Right atrium auricular region (tissue), 2 donors: ENCODE results near the gene SLC39A11. TPM values are rescaled to one million over a fixed set of nuclear protein-coding genes. Genes with fewer than 3 reads are reported as not detected.

ENCODE experiments used
- DNase-seq: peaks from one replicate; pipeline ENCODE4 v3.0.0-alpha.2; 2019; ENCODE audit warnings: low spot score
- H3K27ac ChIP-seq, 2 donors: fragments of 200-600 bp; sonication (generic); 1 replicate in 1 of 2; 2 replicates in 1 of 2; pipeline ENCODE4 v1.5.1; 2016 to 2019
- H3K27me3 ChIP-seq, 2 donors: fragments of 200-600 bp; sonication (generic); one replicate each; pipeline versions ENCODE4 v1.5.1 to v1.6.0; 2017 to 2019
- H3K36me3 ChIP-seq: fragments of 200-600 bp; sonication (generic); one replicate; pipeline ENCODE4 v1.5.1; 2016
- H3K4me1 ChIP-seq, 2 donors: fragments of 200-600 bp; sonication (generic); one replicate each; pipeline versions ENCODE4 v1.5.1 to v1.6.0; 2017 to 2019
- H3K4me3 ChIP-seq, 2 donors: fragments of 200-600 bp; sonication (generic); 1 replicate in 1 of 2; 2 replicates in 1 of 2; pipeline ENCODE4 v1.5.1; 2017 to 2019; ENCODE audit warnings: mild to moderate bottlenecking in 1 of 2, moderate library complexity in 1 of 2
- H3K9me3 ChIP-seq, 2 donors: fragments of 200-600 bp; sonication (generic); one replicate each; pipeline ENCODE4 v1.5.1; 2019
- CTCF ChIP-seq, 2 donors: fragments of 200-600 bp; sonication (generic); IDR thresholded peaks; one replicate each; pipeline ENCODE4 v1.5.1; 2019; ENCODE audit warnings: antibody characterized with exemption in 2 of 2
- total RNA-seq, 2 donors: library from RNA; depleted of rRNA; stranded (reverse); fragments of >200 nt; gene quantifications; one replicate each; pipeline ENCODE4 v1.1.0, GENCODE V29; 2016

SLC39A11 gene
- total RNA-seq, 2 donors from 2014 or later, result 7.4 to 15.5 TPM

DNA sequence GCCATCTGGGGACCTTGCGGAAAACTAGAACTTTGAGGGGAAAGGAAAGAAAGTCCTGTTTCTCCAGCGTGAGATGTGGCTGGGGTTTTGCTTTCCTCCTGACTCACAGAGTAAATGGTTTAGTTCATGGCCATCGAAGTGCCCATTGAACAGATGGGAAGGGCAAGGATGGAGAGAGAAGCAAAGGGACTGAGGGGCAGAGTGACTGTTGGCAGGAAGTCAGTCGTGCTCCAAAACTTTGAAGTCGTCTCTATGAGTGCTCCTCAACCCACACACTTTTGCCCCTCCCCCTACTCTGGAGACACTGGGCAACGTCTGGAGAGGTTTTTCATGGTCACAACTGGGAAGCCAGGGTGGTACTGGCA is 476.9 kb downstream of the SLC39A11 start:
- Histone ChIP-seq H3K9me3 (no peaks in the 10 kb centered on the region), H3K27ac (no peak overlapping the region), H3K36me3 (no peaks in the 10 kb centered on the region), H3K4me1 (no peaks in the 10 kb centered on the region), H3K27me3 (no peaks in the 10 kb centered on the region), H3K4me3 (no peak overlapping the region)
- DNase-seq, result no peak
- TF ChIP-seq CTCF (IDR thresholded peaks at IDR 0.05), result no peak

DNA sequence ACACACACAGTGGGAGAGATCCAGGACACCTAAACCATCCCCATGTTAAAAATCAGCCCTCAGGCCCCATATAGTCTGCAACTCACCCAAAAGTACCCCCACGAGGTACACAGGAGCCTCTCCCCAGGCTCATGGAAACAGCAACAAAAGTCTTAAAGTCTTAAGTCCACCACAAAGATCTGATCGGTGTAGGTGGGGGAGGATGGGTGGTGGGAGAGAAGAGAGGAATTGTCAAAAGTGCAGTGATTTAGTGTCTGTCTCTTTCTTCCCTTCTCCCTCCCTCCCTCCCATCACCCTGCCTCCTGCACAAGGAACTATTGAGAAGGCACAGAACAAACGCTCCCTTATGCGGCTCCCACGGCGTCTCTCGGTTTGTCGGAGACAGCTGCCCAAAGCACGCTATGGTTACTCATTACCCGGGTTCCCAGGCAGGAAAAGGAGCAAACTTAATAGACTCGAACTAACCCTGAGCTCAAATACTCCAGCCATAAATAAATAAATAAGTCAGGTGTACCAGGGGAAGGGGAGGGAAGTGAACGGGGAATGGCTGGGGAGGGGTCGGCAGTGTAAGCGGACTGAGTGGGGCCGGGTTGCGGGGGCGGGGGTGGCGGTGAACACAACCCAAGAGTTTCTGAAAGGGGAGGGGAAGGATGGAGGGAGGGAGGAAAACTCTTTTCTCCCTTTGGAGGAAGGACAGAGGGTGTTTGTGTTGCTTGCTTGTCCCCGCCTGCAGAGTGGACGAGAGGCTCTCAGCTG is 477.4 kb downstream of the SLC39A11 start:
- no peak for DNase-seq
- H3K36me3 ChIP-seq, result no peaks in the 10 kb centered on the region
- no peaks in the 10 kb centered on the region for H3K27me3 ChIP-seq
- no peak overlapping the region for H3K27ac ChIP-seq
- no peaks in the 10 kb centered on the region for H3K4me1 ChIP-seq
- no peak for TF ChIP-seq CTCF (IDR thresholded peaks at IDR 0.05)
- H3K9me3 ChIP-seq, result no peaks in the 10 kb centered on the region
- no peak overlapping the region for H3K4me3 ChIP-seq

DNA sequence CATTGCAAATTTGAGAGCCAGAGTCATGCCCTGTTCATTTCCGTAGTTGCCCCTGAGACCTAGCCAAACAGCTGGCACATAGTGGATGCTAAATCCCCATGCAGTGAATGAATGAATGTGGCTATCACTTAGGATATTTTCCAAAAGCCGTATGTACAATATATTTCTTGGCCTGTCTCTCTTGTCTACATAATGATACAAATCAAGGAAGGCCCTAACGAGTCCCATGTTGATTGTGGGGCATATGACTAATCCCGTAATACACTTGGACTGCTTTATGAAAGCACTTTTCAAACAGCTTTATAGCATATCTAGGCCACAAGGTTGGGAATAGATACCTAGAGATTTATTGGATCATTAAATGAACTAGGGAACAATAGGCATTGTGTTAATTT is 478.0 kb downstream of the SLC39A11 start:
- no peak for DNase-seq
- Histone ChIP-seq H3K4me1 (no peaks in the 10 kb centered on the region), H3K27me3 (no peaks in the 10 kb centered on the region), H3K36me3 (no peaks in the 10 kb centered on the region), H3K9me3 (no peaks in the 10 kb centered on the region), H3K4me3 (no peak overlapping the region), H3K27ac (no peak overlapping the region)
- TF ChIP-seq CTCF (IDR thresholded peaks at IDR 0.05), result no peak

DNA sequence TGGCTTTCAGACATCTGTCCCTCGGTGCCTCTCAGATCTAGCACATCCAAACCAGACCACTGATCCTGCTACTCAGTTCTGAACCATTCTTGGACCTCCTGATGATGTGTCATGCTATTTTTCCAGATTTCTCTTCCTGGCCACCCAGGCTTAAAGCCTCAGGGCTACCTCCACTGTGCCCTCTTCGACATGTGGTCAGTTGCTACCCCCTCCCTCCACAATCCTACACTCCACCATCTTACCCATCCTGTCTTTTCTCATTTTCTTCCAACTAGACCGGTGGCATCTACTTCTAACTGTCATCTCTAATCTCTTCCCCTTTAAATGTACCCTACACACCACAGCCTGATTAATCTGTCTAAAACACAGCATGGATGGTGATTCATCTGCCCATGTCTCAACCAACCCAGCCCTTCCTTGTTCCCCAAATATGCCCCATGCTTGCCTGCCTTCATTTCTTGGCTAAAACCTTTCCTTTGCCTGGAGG is 478.6 kb downstream of the SLC39A11 start:
- Histone ChIP-seq H3K4me3 (no peak overlapping the region), H3K36me3 (no peaks in the 10 kb centered on the region), H3K4me1 (no peaks in the 10 kb centered on the region), H3K27ac (no peak overlapping the region), H3K27me3 (no peaks in the 10 kb centered on the region), H3K9me3 (no peaks in the 10 kb centered on the region)
- TF ChIP-seq CTCF (IDR thresholded peaks at IDR 0.05), result no peak
- DNase-seq, result no peak

- no peak for TF ChIP-seq CTCF (IDR thresholded peaks at IDR 0.05)
- H3K4me1 ChIP-seq, result no peaks in the 10 kb centered on the region
- no peak for DNase-seq
- no peak overlapping the region for H3K27ac ChIP-seq
- H3K4me3 ChIP-seq, result no peak overlapping the region
- no peaks in the 10 kb centered on the region for H3K27me3 ChIP-seq
- no peaks in the 10 kb centered on the region for H3K36me3 ChIP-seq
- peaks cover 0 to 3% of the 10 kb centered on the region in 2 donors for H3K9me3 ChIP-seq
Observed at GRCh38 chr17:72613396-72613795, 479.1 kb downstream of the SLC39A11 start.

GRCh38 chr17:72611172-72611571 is 481.3 kb downstream of the SLC39A11 start:
- no peak for DNase-seq
- Histone ChIP-seq H3K4me3 (no peak overlapping the region), H3K36me3 (no peaks in the 10 kb centered on the region), H3K27ac (no peak overlapping the region), H3K4me1 (no peaks in the 10 kb centered on the region), H3K9me3 (peaks cover 0 to 15% of the 10 kb centered on the region in 2 donors), H3K27me3 (no peaks in the 10 kb centered on the region)
- no peak for TF ChIP-seq CTCF (IDR thresholded peaks at IDR 0.05)
